OCI-LY3 (cell line): ENCODE results near the gene ZNF862.
A peak's percentile ranks its signal among the peaks of the same experiment; 100 is the strongest.

Experiments
- H2AFZ ChIP-seq: fragments of 200-600, 300-600 bp; shearing (Covaris generic); 2 replicates; pipeline ENCODE4 v1.6.0; 2014; ENCODE audit warnings: antibody characterized with exemption, low read depth, low read length
- H3K27ac ChIP-seq: fragments of 200-600, 300-600 bp; sonication (generic); 2 replicates; pipeline ENCODE4 v1.5.1; 2014; ENCODE audit warnings: mild to moderate bottlenecking, low read length, moderate library complexity, mixed read lengths
- H3K27me3 ChIP-seq: fragments of 200-600, 300-600 bp; sonication (generic); 2 replicates; pipeline ENCODE4 v1.6.1; 2014; ENCODE audit warnings: low read depth, low read length, mixed read lengths
- H3K36me3 ChIP-seq: fragments of 200-600, 300-600 bp; sonication (generic); replicated peaks from 2 replicates; pipeline ENCODE3; 2014; ENCODE audit warnings: low read depth, low read length, mixed read lengths
- H3K4me1 ChIP-seq: fragments of 300-600, 200-600 bp; sonication (generic); 2 replicates; pipeline ENCODE4 v1.6.1; 2014; ENCODE audit warnings: low read length, mixed read lengths
- H3K4me2 ChIP-seq: fragments of 200-600, 300-600 bp; sonication (generic); 2 replicates; pipeline ENCODE4 v1.6.1; 2014; ENCODE audit warnings: low read length, mixed read lengths
- H3K4me3 ChIP-seq: fragments of 300-600, 200-600 bp; sonication (generic); 2 replicates; pipeline ENCODE4 v1.5.1; 2014; ENCODE audit warnings: antibody characterized with exemption, mild to moderate bottlenecking, low read length, moderate library complexity
- H3K79me2 ChIP-seq: fragments of 300-600, 200-600 bp; shearing (Covaris generic); 2 replicates; pipeline ENCODE4 v1.6.1; 2014; ENCODE audit warnings: mild to moderate bottlenecking, low read length, mixed read lengths
- H3K9ac ChIP-seq: fragments of 300-600, 200-600 bp; shearing (Covaris generic); 2 replicates; pipeline ENCODE4 v1.6.0; 2014; ENCODE audit warnings: mild to moderate bottlenecking, low read length, moderate library complexity
- H3K9me3 ChIP-seq: fragments of 200-600, 300-600 bp; shearing (Covaris generic); 2 replicates; pipeline ENCODE4 v1.6.1; 2014; ENCODE audit warnings: low read length, mixed read lengths; ENCODE audit not compliant: insufficient read depth
- H4K20me1 ChIP-seq: fragments of 200-600, 300-600 bp; sonication (generic); 2 replicates; pipeline ENCODE4 v1.6.1; 2016; ENCODE audit warnings: low read length, mixed read lengths; ENCODE audit not compliant: insufficient read depth
- CTCF ChIP-seq: fragments of 200-600, 300-600 bp; sonication (generic); IDR thresholded peaks from 2 replicates; pipeline ENCODE4 v1.5.1; 2014; ENCODE audit warnings: antibody characterized with exemption, low read length, low read depth
- EZH2phosphoT487 ChIP-seq: fragments of 200-600 bp; shearing (Covaris generic); IDR thresholded peaks from 2 replicates; pipeline ENCODE4 v1.6.1; 2018; ENCODE audit warnings: antibody characterized with exemption, mixed run types, low read depth

ZNF862 gene

GRCh38 chr7:149846021-149846420 is 7.8 kb downstream of the ZNF862 start:
- Histone ChIP-seq H3K27me3 (peaks cover 11% of the 10 kb centered on the region), H3K9ac (no peak overlapping the region), H3K9me3 (no peaks in the 10 kb centered on the region), H3K4me2 (peak overlapping the region; percentile 39; the same call in 1 of the 2 replicates), H3K79me2 (no peaks in the 10 kb centered on the region), H3K4me1 (peaks cover 18% of the 10 kb centered on the region), H3K36me3 (no peaks in the 10 kb centered on the region), H2AFZ (no peak overlapping the region), H3K27ac (no peak overlapping the region), H3K4me3 (no peak overlapping the region), H4K20me1 (no peaks in the 10 kb centered on the region; the same call in 1 of the 2 replicates)
- TF ChIP-seq EZH2phosphoT487 (no peak), CTCF (no peak)

GRCh38 chr7:149846436-149847046 is 8.4 kb downstream of the ZNF862 start:
- H3K79me2 ChIP-seq, result no peaks in the 10 kb centered on the region
- H3K27me3 ChIP-seq, result peaks cover 11% of the 10 kb centered on the region
- H3K4me3 ChIP-seq, result no peak overlapping the region
- no peaks in the 10 kb centered on the region for H3K9me3 ChIP-seq
- H3K4me1 ChIP-seq, result peaks cover 18% of the 10 kb centered on the region
- TF ChIP-seq EZH2phosphoT487, result no peak
- TF ChIP-seq CTCF, result no peak
- peak overlapping the region; percentile 39 for H3K4me2 ChIP-seq
- no peak overlapping the region for H3K9ac ChIP-seq
- H2AFZ ChIP-seq, result no peak overlapping the region
- H3K27ac ChIP-seq, result peak overlapping the region; percentile 4; the same call in 1 of the 2 replicates
- H3K36me3 ChIP-seq, result no peaks in the 10 kb centered on the region
- H4K20me1 ChIP-seq, result no peaks in the 10 kb centered on the region; the same call in 1 of the 2 replicates

- Histone ChIP-seq H3K4me1 (peaks cover 18% of the 10 kb centered on the region), H3K27ac (no peak overlapping the region), H3K9ac (no peak overlapping the region), H3K36me3 (no peaks in the 10 kb centered on the region), H2AFZ (no peak overlapping the region), H4K20me1 (no peaks in the 10 kb centered on the region; the same call in 1 of the 2 replicates), H3K4me3 (no peak overlapping the region), H3K9me3 (no peaks in the 10 kb centered on the region), H3K27me3 (no peaks in the 10 kb centered on the region), H3K4me2 (no peak overlapping the region), H3K79me2 (no peaks in the 10 kb centered on the region)
- TF ChIP-seq CTCF, result peak; percentile 18; the same call in 1 of the 2 replicates
- TF ChIP-seq EZH2phosphoT487, result no peak
Measured at GRCh38 chr7:149849174-149849573, 11.0 kb downstream of the ZNF862 start.

GRCh38 chr7:149850007-149850594 is 11.9 kb downstream of the ZNF862 start:
- no peak for TF ChIP-seq EZH2phosphoT487
- TF ChIP-seq CTCF, result no peak
- Histone ChIP-seq H3K27me3 (no peaks in the 10 kb centered on the region), H3K79me2 (no peaks in the 10 kb centered on the region), H3K27ac (no peak overlapping the region), H2AFZ (no peak overlapping the region), H4K20me1 (no peaks in the 10 kb centered on the region; the same call in 1 of the 2 replicates), H3K4me2 (no peak overlapping the region), H3K4me3 (no peak overlapping the region), H3K36me3 (no peaks in the 10 kb centered on the region), H3K9ac (no peak overlapping the region), H3K4me1 (peaks cover 18% of the 10 kb centered on the region), H3K9me3 (no peaks in the 10 kb centered on the region)
